CD4-positive, alpha-beta memory T cell (primary cell): ENCODE results near the gene TIMM22. TPM values are rescaled to one million over a fixed set of nuclear protein-coding genes. Genes with fewer than 3 reads are reported as not detected.
"Not testable (repeated sequence)": the region's sequence is repeated elsewhere in the genome, so short reads cannot be mapped to it uniquely, and the experiment has no call there.

ENCODE experiments used
- CTCF ChIA-PET: fragments of 350-600 bp; sonication (Branson Sonifier 250); formaldehyde crosslinking; loops from one replicate; lab custom pipeline; 2021; ENCODE audit warnings: inconsistent platforms; ENCODE audit not compliant: partially characterized antibody; lab: Charles Lee
- POLR2A ChIA-PET: fragments of 350-600 bp; sonication (Branson Sonifier 250); formaldehyde crosslinking; loops from one replicate; lab custom pipeline; 2021; ENCODE audit not compliant: partially characterized antibody; lab: Charles Lee
- DNase-seq, 5 donors: peaks; one replicate each; pipeline versions ENCODE4 v3.0.0 to v3.0.0-alpha.2; 2020 to 2022; ENCODE audit warnings: mixed read lengths in 1 of 5
- H3K27ac ChIP-seq: one replicate; pipeline ENCODE4 v1.7.0; 2013; ENCODE audit warnings: low read depth, low read length
- H3K27me3 ChIP-seq: 2 replicates; pipeline ENCODE4 v1.7.0; 2013; ENCODE audit warnings: mild to moderate bottlenecking, low read length, moderate library complexity; ENCODE audit not compliant: insufficient read depth
- H3K36me3 ChIP-seq: 2 replicates; pipeline ENCODE4 v1.7.0; 2013; ENCODE audit warnings: mild to moderate bottlenecking, low read length, moderate library complexity; ENCODE audit not compliant: insufficient read depth
- H3K4me1 ChIP-seq: 2 replicates; pipeline ENCODE4 v1.7.0; 2013; ENCODE audit warnings: mild to moderate bottlenecking, low read length, moderate library complexity; ENCODE audit not compliant: insufficient read depth
- H3K4me3 ChIP-seq, 2 donors: one replicate each; pipeline ENCODE4 v1.7.0; 2013; ENCODE audit warnings: low read length in 2 of 2, mild to moderate bottlenecking in 1 of 2
- H3K9me3 ChIP-seq, 2 donors: one replicate each; pipeline ENCODE4 v1.7.0; 2013; ENCODE audit warnings: low read length in 2 of 2, control low read depth in 1 of 2; ENCODE audit not compliant: control insufficient read depth in 1 of 2
- H3K27ac Mint-ChIP-seq, 7 donors: one replicate each; pipeline ENCODE4 v1.8.0; 2020 to 2021; ENCODE audit warnings: mixed read lengths in 7 of 7, mild to moderate bottlenecking in 6 of 7, inconsistent platforms in 3 of 7, moderate library complexity in 3 of 7
- H3K27me3 Mint-ChIP-seq, 2 donors: one replicate each; pipeline ENCODE4 v1.8.0; 2020 to 2021; ENCODE audit warnings: mixed read lengths in 2 of 2
- H3K36me3 Mint-ChIP-seq, 2 donors: one replicate each; pipeline ENCODE4 v1.8.0; 2020 to 2021; ENCODE audit warnings: mixed read lengths in 2 of 2, inconsistent platforms in 1 of 2, mild to moderate bottlenecking in 1 of 2
- H3K4me1 Mint-ChIP-seq, 4 donors: one replicate each; pipeline ENCODE4 v1.8.0; 2020 to 2021; ENCODE audit warnings: mixed read lengths in 4 of 4, mild to moderate bottlenecking in 1 of 4
- H3K4me3 Mint-ChIP-seq, 8 donors: one replicate each; pipeline ENCODE4 v1.8.0; 2020 to 2021; ENCODE audit warnings: mixed read lengths in 8 of 8, mild to moderate bottlenecking in 7 of 8, moderate library complexity in 6 of 8, inconsistent platforms in 3 of 8
- H3K9me3 Mint-ChIP-seq, 8 donors: one replicate each; pipeline ENCODE4 v1.8.0; 2020 to 2021; ENCODE audit warnings: mixed read lengths in 8 of 8, mild to moderate bottlenecking in 5 of 8, inconsistent platforms in 3 of 8, moderate library complexity in 1 of 8
- intact Hi-C: fragments of 100-400 bp; cut with micrococcal nuclease; formaldehyde crosslinking; loops from one replicate; pipeline ENCODE4 v1.15.1; 2023
- polyA plus RNA-seq, 2 donors: library from polyadenylated mRNA; unstranded; fragments of 300-500 nt; fragmentation: Illumina TruSeq; gene quantifications; one replicate each; pipeline ENCODE4 v1.2.3, GENCODE V29; 2021
- total RNA-seq, 2 experiments: library from RNA; stranded (reverse); gene quantifications; one replicate each; pipeline ENCODE4 v1.2.3, GENCODE V29; 2021

TIMM22 gene
- total and polyA plus RNA-seq, 4 experiments from 2014 or later: 12.3 to 26.3 (median 18.1) TPM

- DNase-seq: no peak
- Histone ChIP-seq H3K4me1 (no peaks in the 10 kb centered on the region), H3K36me3 (peaks cover 10% of the 10 kb centered on the region), H3K27ac (no peak overlapping the region), H3K4me3 (no peak overlapping the region), H3K9me3 (no peaks in the 10 kb centered on the region), H3K27me3 (no peaks in the 10 kb centered on the region)
- peaks cover 0 to 15% (median 5%) of the 10 kb centered on the region in 4 donors for H3K4me1 Mint-ChIP-seq
- H3K27me3 Mint-ChIP-seq: no peaks in the 10 kb centered on the region
- ChIA-PET POLR2A (no interaction called here), CTCF (no interaction called here)
- peak overlapping the region in 2 of 7 donors; percentile 74 to 87 for H3K27ac Mint-ChIP-seq
- peaks cover 21 to 26% of the 10 kb centered on the region in 2 donors for H3K36me3 Mint-ChIP-seq
- intact Hi-C loops: no loop called here
- no peaks in the 10 kb centered on the region for H3K9me3 Mint-ChIP-seq
- no peak overlapping the region for H3K4me3 Mint-ChIP-seq
Measured at GRCh38 chr17:1041746-1042145, 44.8 kb downstream of the TIMM22 start.

- Histone ChIP-seq H3K27ac (no peak overlapping the region), H3K9me3 (no peaks in the 10 kb centered on the region), H3K4me3 (no peak overlapping the region), H3K4me1 (no peaks in the 10 kb centered on the region), H3K36me3 (peaks cover 10% of the 10 kb centered on the region), H3K27me3 (no peaks in the 10 kb centered on the region)
- Mint-ChIP-seq H3K27me3 (no peaks in the 10 kb centered on the region), H3K36me3 (peaks cover 21 to 27% of the 10 kb centered on the region in 2 donors), H3K9me3 (no peaks in the 10 kb centered on the region), H3K4me3 (no peak overlapping the region), H3K4me1 (peaks cover 0 to 15% (median 5%) of the 10 kb centered on the region in 4 donors), H3K27ac (peak overlapping the region in 1 of 7 donors; percentile 4)
- DNase-seq: no peak
- intact Hi-C loops: no loop called here
- POLR2A ChIA-PET: no interaction called here
- CTCF ChIA-PET: no interaction called here
Measured at GRCh38 chr17:1042486-1042885, 45.6 kb downstream of the TIMM22 start.

GRCh38 chr17:1043601-1044251, 46.8 kb downstream of the TIMM22 start:
- H3K27ac Mint-ChIP-seq: no peak overlapping the region
- Histone ChIP-seq H3K4me1 (no peaks in the 10 kb centered on the region), H3K27me3 (no peaks in the 10 kb centered on the region), H3K27ac (no peak overlapping the region), H3K4me3 (no peak overlapping the region), H3K36me3 (peaks cover 10% of the 10 kb centered on the region), H3K9me3 (no peaks in the 10 kb centered on the region)
- no peaks in the 10 kb centered on the region for H3K9me3 Mint-ChIP-seq
- H3K4me3 Mint-ChIP-seq: no peak overlapping the region
- ChIA-PET POLR2A (no interaction called here), CTCF (interaction anchor here (1.1 to 3.0 kb wide), 2 partner anchors 12 to 14 kb away, joined by 3 to 10 read pairs; no protein-coding TSS in a partner anchor)
- no peaks in the 10 kb centered on the region for H3K27me3 Mint-ChIP-seq
- peaks cover 0 to 15% (median 5%) of the 10 kb centered on the region in 4 donors for H3K4me1 Mint-ChIP-seq
- peaks cover 21 to 31% of the 10 kb centered on the region in 2 donors for H3K36me3 Mint-ChIP-seq
- intact Hi-C loops: no loop called here
- DNase-seq: no peak

- DNase-seq, H3K9me3 ChIP-seq, H3K27ac ChIP-seq, H3K4me3 ChIP-seq, H3K27me3 ChIP-seq, intact Hi-C loops, H3K4me1 ChIP-seq, H3K27me3 Mint-ChIP-seq, H3K4me3 Mint-ChIP-seq, H3K9me3 Mint-ChIP-seq, POLR2A ChIA-PET: not testable (repeated sequence)
- peaks cover 0 to 15% (median 6%) of the 10 kb centered on the region in 4 donors for H3K4me1 Mint-ChIP-seq
- CTCF ChIA-PET: interaction anchor here (1.1 to 3.0 kb wide), 2 partner anchors 11 to 14 kb away, joined by 3 to 10 read pairs; no protein-coding TSS in a partner anchor
- H3K27ac Mint-ChIP-seq: peak overlapping the region in 1 of 7 donors; percentile 65
- H3K36me3 ChIP-seq: peaks cover 12% of the 10 kb centered on the region
- peaks cover 24 to 33% of the 10 kb centered on the region in 2 donors for H3K36me3 Mint-ChIP-seq
Measured at GRCh38 chr17:1044387-1045009, 47.6 kb downstream of the TIMM22 start.

GRCh38 chr17:1045456-1045855, 48.5 kb downstream of the TIMM22 start:
- Histone ChIP-seq H3K27ac (no peak overlapping the region), H3K27me3 (no peaks in the 10 kb centered on the region), H3K4me1 (no peaks in the 10 kb centered on the region), H3K36me3 (peaks cover 15% of the 10 kb centered on the region), H3K9me3 (no peaks in the 10 kb centered on the region), H3K4me3 (no peak overlapping the region)
- Mint-ChIP-seq H3K27ac (no peak overlapping the region), H3K36me3 (peaks cover 24 to 40% of the 10 kb centered on the region in 2 donors), H3K9me3 (no peaks in the 10 kb centered on the region), H3K4me3 (no peak overlapping the region), H3K4me1 (peaks cover 0 to 15% (median 6%) of the 10 kb centered on the region in 4 donors), H3K27me3 (no peaks in the 10 kb centered on the region)
- intact Hi-C loops: no loop called here
- no peak for DNase-seq
- CTCF ChIA-PET: interaction anchor here (3.0 kb wide), 1 partner anchor 11 kb away, joined by 10 read pairs; no protein-coding TSS in a partner anchor
- POLR2A ChIA-PET: no interaction called here

GRCh38 chr17:1047177-1047878, 50.4 kb downstream of the TIMM22 start:
- POLR2A ChIA-PET: no interaction called here
- peak overlapping the region in 2 of 7 donors; percentile 30 to 68 for H3K27ac Mint-ChIP-seq

GRCh38 chr17:1047879-1048470, 51.0 kb downstream of the TIMM22 start:
- Histone ChIP-seq H3K4me1 (no peaks in the 10 kb centered on the region), H3K36me3 (peaks cover 5% of the 10 kb centered on the region), H3K27ac (no peak overlapping the region), H3K4me3 (no peak overlapping the region), H3K9me3 (no peaks in the 10 kb centered on the region), H3K27me3 (no peaks in the 10 kb centered on the region)
- POLR2A ChIA-PET: no interaction called here
- Mint-ChIP-seq H3K27ac (peak overlapping the region in 1 of 7 donors; percentile 68), H3K9me3 (no peaks in the 10 kb centered on the region), H3K4me1 (peaks cover 0 to 5% (median 5%) of the 10 kb centered on the region in 4 donors), H3K4me3 (no peak overlapping the region), H3K36me3 (peaks cover 9 to 31% of the 10 kb centered on the region in 2 donors), H3K27me3 (no peaks in the 10 kb centered on the region)
- CTCF ChIA-PET: no interaction called here
- intact Hi-C loops: no loop called here
- no peak for DNase-seq

More at GRCh38 chr17:1047177-1047878, 50.4 kb downstream of the TIMM22 start:
- Histone ChIP-seq H3K4me1 (no peaks in the 10 kb centered on the region), H3K9me3 (no peaks in the 10 kb centered on the region), H3K27ac (no peak overlapping the region), H3K36me3 (peaks cover 12% of the 10 kb centered on the region), H3K27me3 (no peaks in the 10 kb centered on the region), H3K4me3 (no peak overlapping the region)
- peaks cover 16 to 37% of the 10 kb centered on the region in 2 donors for H3K36me3 Mint-ChIP-seq
- H3K4me1 Mint-ChIP-seq: peaks cover 0 to 10% (median 6%) of the 10 kb centered on the region in 4 donors
- intact Hi-C loops: no loop called here
- H3K9me3 Mint-ChIP-seq: no peaks in the 10 kb centered on the region
- no peaks in the 10 kb centered on the region for H3K27me3 Mint-ChIP-seq
- CTCF ChIA-PET: no interaction called here
- DNase-seq: no peak
- no peak overlapping the region for H3K4me3 Mint-ChIP-seq
